ENCODE data around the gene HES2.
"Not testable (repeated sequence)": the region's sequence is repeated elsewhere in the genome, so short reads cannot be mapped to it uniquely, and the experiment has no call there.

Gene HES2

DNA sequence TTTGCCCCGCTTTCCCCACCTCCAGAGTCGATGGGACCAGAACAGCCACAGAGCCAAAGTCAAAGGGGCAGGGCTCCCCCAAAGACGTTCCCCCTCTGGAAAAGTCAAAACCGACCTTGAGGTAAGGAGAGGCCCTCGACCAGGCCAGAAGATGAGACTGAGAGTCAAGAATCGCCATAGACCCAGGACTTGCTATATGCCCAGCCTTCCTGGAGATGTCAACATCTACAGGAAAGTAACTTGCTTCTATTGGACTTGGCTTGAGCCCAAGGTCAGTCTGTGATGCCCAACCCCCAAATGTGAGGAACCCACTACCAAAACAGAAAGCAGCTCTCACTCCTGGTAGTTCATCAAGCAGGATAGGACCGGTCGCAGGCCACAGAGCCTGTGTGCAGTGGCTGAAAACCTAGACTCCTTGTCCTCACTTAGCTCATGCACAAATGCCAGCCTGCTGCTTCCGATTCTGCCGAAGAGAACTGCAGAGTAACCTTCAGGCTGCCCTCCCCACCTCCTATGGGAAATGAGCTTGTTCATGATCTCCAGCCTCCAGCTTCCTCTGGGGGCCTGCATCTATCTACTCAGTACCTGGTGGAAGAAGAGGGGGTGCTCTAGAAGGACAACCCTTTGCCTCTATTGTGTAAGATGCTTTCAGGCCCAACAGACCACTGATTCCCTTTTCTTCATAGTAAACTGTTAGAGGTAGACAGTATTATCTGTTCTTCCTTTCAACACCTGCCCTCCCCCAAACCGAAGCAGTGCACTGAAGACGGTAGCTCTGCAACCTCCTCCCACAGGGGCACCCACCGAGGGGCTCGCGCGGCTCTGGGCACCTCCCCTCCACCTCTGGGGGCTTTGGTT is 27.5 kb downstream of the HES2 start:
- DNase-seq (ENCODE audit: low read depth in 2 of 2): no peak

DNA sequence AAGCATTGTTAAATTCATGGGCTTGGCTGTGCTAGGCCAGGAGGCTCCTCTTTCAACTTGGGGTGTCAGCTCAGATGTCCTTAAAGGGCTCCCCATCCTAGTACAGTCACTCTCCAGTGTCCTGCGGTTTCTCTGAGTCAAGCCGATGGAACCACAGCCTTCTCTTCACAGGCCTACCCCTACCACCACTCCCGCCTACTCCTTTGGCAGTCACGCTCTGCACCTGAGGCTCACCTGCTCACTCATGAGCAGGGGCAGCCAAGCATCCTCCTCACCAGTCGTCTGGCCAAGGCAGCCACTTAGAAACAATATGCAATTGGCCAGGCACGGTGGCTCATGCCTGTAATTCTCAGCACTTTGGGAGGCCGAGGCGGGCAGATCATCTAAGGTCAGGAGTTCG is 29.7 kb downstream of the HES2 start:
- no peak for DNase-seq (ENCODE audit: low read depth in 2 of 2)

DNA sequence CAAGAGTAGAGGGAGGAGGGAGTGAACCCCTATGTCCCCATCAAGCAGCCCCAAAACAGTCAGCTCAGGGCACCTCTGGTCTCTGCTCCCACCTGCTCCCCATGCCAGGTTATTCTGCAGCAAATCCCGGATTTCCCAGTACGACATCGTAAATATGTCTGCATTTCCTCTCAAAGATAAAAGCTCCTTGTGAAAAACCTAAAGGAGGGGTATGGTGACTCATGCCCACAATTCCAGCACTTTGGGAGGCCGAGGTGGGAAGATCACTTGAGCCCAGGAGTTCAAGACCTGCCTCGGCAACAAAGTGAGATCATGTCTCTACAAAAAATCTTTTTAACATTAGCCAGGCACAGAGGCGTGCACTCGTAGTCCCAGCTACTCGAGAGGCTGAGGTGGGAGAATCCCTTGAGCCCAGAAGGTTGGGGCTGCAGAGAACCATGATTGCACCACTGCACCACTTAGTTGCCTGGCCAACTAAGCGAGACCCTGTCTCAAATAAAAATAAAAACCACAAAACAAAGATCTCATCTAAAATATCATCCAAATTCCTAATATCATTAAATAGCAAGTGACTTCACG is 33.3 kb downstream of the HES2 start:
- DNase-seq (ENCODE audit: low read depth in 2 of 2): no peak

DNA sequence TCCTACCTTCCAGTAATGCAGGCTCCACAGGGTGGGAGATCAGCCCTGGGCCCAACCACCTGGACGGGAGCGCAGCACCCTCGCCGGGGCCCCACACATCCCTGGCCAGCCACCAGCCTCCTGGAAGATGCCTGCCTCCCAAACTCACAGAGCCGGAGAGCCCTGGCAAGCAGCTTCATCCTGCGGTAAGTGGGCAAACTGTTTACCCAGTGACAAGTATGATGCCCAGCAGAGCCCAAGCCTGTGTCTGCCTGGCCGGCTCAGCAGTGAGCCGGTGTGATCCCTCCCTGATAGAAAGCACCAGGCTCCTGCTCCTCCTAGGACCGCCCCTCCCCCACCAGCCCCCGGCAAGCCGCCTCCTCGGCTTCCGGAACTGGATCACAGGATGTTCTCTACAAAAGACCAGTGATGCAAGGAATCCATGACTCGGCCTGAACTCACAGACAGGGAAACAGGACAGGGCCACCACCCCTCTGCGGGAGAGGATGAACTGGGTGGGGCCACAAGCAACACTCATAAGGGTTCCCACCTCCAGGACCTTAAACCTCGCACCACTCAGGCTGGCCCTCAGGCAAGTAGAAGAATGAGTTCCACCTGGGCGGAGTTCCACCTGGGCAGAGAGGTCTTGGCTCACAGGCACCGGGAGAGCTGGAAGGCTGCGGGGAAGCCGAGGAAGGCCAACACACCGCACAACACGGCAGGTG is 34.1 kb downstream of the HES2 start:
- DNase-seq (ENCODE audit: low read depth in 2 of 2): no peak

DNA sequence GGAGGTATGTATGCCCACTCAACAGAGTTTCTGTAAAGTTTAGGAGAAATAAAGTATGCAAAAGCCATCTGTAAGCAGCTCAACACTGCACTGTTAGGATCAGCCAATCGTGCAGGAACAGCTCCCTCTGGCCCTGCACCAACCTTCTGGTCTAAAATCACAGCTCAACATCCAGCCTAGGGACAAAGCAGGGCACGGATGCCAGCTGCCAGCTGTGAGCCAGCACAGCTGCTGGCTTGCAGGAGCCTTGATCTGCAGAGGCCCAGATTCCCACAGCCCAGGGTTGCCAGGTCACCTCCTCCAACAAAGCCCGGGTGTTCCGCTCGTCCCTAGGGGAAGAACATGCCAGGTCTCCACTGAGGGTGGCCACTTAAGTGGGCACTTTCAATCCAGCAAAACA is 34.8 kb downstream of the HES2 start:
- DNase-seq (ENCODE audit: low read depth in 2 of 2): no peak

DNA sequence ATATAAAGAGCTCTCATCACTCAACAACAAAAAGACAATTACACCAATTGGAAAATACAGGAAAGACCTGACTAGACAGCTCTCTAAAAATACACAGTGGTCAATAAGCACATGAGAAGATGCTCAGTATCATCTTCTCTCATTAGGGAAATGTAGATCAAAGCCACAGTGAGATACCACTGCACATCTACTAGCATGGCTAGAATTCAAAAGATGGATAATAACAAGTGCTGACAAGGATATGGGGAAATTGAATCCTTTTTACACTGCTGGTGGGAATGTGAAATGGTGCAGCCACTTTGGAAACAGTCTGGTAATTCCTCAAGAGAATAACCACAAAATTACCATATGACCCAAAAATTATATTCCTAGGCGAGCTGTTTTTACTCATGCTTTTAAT is 35.6 kb downstream of the HES2 start:
- DNase-seq (ENCODE audit: low read depth in 2 of 2): no peak

DNA sequence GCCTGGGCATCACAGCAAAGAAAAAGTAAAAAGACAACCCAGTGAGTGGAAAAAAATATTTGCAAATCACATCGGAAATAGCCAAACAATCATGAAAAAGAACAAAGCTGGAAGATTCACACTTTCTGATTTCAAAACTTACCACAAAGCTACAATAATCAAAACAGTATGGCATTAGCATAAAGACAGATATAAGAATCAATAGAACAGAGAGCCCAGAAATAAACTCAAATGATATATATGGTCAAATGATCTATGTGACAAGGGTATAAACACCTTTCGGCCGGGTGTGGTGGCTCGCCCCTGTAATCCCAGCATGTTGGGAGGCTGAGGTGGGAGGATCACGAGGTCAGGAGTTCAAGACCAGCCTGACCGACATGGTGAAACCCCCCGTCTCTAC is 39.7 kb downstream of the HES2 start:
- no peak for DNase-seq (ENCODE audit: low read depth in 2 of 2)

DNA sequence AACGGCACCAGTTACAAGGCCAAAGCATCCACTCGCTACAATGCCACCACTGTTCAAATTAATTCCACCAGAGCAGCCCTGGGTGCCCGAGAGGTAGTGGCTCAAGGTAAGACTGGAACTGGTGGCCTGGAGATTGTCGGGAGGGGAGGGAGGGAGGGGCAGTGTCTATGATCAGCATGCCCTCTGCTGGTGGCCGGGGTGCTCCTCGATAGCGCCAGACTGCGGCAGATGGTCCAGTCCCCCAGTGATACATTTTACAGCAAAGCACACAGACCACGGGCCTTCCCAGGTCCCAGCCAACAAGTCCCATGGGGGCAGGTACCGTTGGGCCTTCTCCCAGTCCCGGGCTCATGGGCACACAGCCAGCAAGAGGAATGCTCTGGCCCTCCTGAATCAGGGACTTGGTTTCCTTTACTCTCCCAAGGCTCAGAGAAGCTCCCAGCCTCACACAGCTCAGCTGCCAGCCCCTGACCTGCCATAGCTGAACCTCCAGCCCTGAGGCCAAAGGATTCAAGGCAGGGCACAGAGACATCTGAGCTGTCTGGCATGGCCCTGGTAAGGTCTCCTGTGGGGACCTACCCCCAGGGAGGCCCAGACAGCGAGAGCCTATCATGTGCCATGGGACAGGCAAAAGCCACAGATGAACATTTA is 41.5 kb downstream of the HES2 start:
- DNase-seq (ENCODE audit: low read depth in 2 of 2): no peak

DNA sequence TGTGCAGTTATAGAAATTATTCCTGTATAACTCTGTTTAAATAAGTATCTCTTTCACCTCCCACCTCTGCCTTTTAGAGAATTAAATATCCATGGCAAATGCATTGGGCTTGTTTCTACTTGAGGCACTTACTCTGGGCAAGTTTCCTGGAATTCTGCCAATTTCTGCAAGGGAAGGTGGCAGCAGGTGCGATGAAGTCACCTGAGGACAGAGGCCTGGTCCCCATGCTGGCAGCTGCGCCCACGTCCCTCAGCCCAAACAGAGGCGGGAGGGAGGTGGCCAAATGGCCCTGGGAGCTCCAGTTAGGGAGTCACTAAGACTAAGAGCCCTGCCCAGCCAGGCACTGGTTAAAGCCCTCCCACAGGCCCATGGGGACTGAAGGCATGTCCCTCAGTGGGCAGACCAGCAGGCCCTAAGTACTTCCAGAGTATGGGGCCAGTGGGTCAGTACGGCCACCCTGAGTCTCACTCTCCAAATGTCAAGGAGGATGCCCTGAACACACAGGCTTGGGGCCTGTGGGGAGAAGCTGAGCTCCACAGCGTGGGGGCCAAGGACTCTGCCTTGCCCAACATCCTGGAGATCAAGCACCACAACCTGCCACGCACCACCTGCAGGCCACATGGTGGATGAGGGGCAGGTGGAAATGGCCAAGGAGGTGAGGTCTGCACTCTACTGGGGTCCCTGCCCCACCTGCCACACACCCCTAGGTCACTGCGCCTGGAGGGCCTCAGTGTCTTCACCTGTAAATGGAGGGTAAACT is 45.6 kb downstream of the HES2 start:
- no peak for DNase-seq (ENCODE audit: low read depth in 2 of 2)

DNA sequence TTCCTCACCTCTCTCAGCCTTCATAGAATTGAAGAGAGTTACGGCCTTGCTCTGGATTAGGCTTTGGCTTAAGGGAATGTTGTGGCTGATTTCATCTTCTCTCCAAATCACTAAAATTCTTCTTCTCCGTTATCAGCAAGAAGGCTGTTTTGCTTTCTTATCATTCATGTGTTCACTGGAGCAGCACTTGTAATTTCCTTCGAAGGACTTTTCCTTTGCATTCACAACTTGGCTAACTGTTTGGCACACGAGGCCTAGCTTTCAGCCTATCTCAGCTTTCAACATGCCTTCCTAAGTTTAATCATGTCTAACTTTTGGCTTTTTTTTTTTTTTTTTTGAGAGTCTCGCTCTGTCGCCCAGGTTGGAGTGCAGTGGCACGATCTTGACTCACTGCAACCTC is 47.5 kb downstream of the HES2 start:
- DNase-seq (ENCODE audit: low read depth in 2 of 2): not testable (repeated sequence)

DNA sequence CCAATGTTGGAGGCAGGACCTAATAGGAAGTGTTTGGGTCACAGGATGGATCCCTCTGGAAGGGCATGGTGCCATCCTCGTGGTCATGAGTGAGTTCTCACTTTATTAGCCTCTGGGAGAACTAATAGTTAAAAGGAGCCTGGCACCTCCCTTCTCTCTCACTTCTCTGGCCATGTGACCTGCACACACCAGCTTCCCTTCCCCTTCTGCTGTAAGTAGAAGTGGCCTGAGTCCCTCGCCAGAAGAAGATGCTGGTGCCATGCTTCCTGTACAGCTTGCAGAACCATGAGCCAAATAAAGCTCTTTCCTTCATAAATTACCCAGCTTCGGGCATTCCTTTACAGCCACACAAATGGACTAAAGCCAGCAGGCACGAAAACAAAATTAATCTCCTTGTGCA is 49.7 kb downstream of the HES2 start:
- no peak for DNase-seq (ENCODE audit: low read depth in 2 of 2)

DNA sequence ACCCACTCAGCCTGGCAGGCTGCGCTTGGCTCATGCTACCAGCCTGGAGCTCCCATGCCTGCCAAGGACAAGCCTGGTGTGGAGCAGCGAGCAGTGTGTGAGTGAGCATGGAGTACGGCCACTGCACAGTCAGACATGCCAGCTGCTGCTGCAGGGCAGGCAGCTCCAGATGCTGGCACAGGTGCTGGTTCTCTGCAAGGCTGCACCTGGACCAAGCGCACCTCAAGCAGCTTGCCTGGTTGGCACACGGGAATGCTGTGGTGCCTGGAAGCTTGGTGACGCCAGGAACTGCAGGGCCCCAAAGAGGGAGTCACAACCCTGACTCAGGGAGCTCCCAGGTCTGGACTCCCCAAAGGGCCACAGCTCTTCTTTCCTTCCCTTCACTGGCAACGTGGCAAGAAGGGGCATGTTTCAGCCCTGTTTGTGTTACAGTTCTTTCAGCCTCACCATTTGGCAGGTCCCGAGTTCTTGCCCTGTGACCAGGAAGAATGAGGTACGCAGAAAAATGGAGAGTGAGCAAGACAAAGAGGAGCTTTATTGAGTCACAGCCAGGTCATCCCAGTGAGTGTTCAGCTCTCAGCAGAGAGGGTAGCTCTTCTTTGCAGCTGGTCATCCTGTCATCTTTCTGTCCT is 52.2 kb downstream of the HES2 start:
- DNase-seq (ENCODE audit: low read depth in 2 of 2): no peak

DNA sequence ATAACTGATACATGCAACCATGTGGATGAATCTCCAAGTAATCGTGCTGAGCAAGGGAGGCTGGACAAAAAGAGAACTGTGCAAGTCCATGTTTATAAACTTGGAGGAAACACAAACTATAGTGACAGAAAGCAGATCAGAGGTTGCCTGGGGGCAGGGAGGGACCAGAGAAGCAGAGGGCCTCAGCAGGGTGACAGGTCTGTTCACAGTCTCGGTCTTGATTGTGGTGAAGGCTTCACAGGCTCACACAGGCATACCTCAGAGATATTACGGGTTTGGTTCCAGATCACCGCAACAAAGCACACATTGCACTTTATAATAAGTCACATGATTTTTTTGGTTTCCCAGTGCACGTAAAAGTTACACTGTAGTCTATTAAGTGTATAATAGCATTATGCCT is 54.7 kb downstream of the HES2 start:
- no peak for DNase-seq (ENCODE audit: low read depth in 2 of 2)

DNA sequence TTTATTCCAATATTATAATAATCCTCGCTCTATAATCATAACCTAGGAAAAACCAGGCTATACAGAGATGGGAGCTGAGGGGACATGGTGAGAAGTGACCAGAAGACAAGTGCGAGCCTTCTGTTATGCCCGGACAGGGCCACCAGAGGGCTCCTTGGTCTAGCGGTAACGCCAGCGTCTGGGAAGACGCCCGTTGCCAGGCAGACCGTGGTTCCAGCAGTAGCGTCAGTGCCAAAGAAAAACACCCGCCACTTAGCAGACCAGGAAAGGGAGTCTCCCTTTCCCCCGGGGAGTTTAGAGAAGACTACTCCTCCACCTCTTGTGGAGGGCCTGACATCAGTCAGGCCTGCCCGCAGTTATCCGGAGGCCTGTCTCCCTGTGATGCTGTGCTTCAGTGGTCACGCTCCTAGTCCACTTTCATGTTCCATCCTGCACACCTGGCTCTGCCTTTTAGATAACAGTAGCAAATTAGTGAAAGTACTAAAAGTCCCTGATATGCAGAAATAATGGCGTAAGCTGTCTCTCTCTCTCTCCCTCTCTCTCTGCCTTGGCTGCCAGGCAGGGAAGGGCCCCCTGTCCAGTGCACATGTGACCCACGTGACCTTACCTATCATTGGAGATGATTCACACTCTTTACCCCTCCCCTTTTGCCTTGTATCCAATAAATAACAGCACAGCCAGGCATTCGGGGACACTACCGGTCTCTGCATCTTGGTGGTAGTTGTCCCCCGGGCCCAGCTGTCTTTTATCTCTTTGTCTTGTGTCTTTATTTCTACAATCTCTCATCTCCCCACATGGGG is 56.4 kb downstream of the HES2 start:
- DNase-seq (ENCODE audit: low read depth in 2 of 2): not testable (repeated sequence)
